ACHN (cell line): ENCODE data around the gene MSI1.

Experiments
- DNase-seq: peaks from one replicate; pipeline ENCODE4 v3.0.0-alpha.2; 2015
- in situ Hi-C: cut with HindIII; loops from 2 replicates; pipeline ENCODE4 v1.10.0; 2017; ENCODE audit warnings: low sequenced_read_pairs, low pct_ligation_motif_present, low pct_unique_long_range_greater_than_20kb

MSI1 gene

GRCh38 chr12:120368789-120369602, at the start of gene MSI1:
Gene MSI1, minus strand, starts transcription at chr12:120369164. Its CDS starts 73 bp downstream, at chr12:120369091.
- no peak for DNase-seq
- in situ Hi-C loops = no loop called here

DNA sequence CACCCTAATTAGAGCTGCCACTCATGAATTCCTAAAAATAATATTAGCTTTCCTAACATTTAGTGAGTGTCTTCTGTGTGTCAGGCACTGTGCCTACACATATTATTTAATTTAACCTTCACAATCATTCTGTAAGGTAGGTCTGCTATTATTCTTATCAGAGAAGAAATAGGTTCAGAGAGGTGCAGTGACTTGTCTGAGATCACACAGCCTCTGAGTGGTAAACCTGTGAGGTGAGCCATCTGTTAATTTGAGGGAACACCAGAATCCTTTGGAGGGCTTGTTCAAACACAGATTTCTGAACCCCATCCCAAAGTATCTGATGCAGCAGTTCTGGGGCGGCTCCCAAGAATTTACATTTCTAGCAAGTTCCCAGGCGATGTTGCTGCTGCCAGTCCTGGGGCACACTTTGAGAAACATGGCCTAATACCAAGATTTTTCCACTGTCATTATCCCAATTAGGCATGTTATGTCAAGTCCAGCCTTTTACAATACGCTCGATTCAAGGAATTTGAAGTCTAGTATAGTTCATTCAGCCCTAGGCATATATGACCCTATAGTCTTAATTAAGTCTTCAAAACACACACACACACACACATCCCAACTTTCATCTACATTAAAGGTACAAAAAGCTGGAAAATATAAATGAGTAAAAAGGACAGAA, 49.1 kb upstream of the MSI1 start:
- DNase-seq = no peak
- in situ Hi-C loops = no loop called here

GRCh38 chr12:120416490-120417216, 47.7 kb upstream of the MSI1 start:
- in situ Hi-C loops = no loop called here
- DNase-seq = no peak

- in situ Hi-C loops = no loop called here
- no peak for DNase-seq
These were observed 45.1 kb upstream of the MSI1 start for GRCh38 chr12:120413901-120414695.

DNA sequence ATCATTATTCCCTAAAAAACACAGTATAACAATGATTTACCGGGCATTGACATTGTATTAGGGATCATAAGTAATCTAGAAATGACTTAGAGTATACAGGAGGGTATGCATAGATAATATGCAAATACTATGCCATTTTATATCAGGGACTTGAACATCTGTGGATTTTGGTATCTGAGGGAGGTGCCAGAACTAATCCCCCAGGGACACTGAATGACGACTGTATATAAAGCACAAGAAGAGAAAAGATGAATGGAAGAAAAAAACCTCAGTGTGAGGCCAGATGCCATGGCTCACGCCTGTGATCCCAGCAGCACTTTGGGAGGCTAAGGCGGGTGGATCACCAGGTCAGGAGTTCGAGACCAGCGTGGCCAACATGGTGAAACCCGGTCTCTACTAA, 43.5 kb upstream of the MSI1 start:
- no peak for DNase-seq
- in situ Hi-C loops = no loop called here

DNA sequence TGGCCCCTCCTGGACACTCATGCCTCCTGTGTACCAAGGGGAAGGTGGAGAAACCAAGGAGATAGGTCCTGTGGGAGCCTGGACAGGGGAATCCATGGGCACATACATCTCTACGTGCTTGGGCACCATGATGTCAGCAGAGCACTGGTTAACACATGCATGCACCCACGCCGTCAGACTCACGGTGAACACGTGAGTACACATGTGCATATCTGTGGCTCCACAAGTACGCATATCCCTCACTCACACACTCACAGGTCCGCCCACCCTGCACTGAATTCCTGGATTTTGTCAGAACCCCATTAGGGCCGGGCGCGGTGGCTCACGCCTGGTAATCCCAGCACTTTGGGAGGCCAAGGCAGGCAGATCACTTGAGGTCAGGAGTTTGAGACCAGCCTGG, 39.8 kb upstream of the MSI1 start:
- in situ Hi-C loops = no loop called here
- no peak for DNase-seq

DNA sequence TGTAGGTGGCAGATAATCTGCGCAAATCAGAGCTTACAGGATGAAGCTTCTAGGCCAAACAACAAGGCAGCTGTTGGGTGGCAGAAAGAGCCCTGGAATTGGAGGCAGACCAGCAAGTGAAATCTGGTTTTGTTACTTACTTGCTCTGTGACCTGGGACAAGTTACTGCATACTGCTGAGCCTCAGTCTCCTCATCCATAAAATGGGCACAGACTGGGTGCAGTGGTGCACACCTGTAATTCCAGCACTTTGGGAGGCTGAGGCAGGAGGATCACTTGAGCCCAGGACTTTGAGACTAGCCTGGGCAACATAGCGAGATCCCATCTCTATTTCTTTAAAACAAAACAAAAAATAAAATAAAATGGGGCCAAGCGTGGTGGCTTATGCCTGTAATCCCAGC, 37.6 kb upstream of the MSI1 start:
- no peak for DNase-seq
- in situ Hi-C loops = no loop called here

DNA sequence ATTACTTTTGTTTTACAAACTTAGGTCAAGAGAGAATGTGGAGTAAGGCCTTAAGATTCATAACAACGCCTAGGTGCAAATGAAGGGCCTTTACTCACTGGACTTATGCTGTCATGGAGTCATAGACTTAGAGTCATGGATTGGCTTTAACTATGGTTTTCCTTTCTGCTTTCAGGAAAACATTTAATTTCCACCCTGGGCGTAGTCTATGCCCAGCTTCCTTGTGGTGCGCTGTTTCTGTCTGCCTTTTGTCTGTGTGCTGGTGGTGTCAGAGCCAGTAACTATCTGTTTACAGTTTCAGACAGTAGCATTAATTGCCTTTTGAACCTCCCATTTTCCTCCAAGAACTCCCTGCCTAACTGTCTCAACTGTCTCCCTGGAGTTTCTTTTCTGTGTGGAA, 37.1 kb upstream of the MSI1 start:
- no peak for DNase-seq
- in situ Hi-C loops = no loop called here

DNA sequence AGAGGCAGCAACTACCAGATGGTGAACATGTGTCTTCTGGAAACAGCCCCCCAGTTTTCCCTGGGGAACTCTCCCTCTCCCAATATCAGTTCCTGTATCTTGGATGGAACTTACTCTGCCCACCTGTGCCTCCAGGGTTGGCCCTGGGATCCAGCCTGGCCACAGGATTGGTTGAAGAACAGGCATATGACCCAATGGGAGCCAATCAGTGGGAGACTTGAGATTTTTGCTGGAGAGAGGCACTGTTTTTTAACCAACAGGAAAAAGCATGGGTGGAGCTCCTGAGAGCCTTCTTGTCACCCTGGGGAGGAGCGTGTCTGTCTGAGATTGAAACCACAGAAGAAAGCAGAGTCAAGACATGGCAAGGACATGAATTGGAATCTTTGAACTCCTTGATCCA, 35.3 kb upstream of the MSI1 start:
- no peak for DNase-seq
- in situ Hi-C loops = no loop called here

DNA sequence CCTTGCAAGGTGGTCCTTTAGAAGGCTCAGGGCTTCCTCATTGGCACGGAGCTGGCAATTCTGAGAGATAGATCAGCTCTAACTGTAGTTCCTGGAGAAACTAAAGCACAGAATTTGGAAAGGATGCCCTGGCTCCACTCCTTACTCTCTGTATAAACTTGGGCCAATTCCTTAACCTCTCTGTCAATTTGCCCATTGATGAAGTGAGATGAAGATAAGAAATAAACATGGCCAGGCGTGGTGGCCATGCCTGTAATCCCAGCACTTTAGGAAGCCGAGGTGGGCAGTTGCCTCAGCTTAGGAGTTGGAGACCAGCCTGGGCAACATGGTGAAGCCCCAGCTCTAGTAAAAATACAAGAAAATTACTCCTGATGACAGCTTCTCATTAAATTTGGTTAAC, 34.9 kb upstream of the MSI1 start:
- in situ Hi-C loops = no loop called here
- DNase-seq = no peak

- in situ Hi-C loops = no loop called here
- no peak for DNase-seq
These were observed 33.3 kb upstream of the MSI1 start for GRCh38 chr12:120402217-120402616.

DNA sequence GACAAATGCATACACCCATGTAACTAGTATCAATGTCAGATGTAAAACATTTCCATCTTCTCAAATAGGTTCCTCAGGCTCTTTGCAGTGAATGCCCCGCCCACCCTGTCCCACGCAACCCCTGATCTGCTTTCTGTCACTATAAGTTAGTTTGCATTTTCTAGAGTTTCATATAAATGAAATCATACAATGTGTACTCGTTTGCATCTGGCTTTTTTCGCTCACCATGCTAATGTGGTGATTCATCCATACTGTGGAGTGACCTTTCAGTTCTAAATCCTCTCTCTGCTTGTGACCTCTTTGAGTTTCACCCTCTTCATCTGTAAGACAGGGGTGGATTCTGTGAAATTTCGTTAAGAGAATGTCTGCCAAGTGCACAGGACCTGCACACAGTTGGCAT, 30.6 kb upstream of the MSI1 start:
- no peak for DNase-seq
- in situ Hi-C loops = no loop called here

- in situ Hi-C loops = no loop called here
- DNase-seq = no peak
These were observed 29.0 kb upstream of the MSI1 start for GRCh38 chr12:120397824-120398540.

DNA sequence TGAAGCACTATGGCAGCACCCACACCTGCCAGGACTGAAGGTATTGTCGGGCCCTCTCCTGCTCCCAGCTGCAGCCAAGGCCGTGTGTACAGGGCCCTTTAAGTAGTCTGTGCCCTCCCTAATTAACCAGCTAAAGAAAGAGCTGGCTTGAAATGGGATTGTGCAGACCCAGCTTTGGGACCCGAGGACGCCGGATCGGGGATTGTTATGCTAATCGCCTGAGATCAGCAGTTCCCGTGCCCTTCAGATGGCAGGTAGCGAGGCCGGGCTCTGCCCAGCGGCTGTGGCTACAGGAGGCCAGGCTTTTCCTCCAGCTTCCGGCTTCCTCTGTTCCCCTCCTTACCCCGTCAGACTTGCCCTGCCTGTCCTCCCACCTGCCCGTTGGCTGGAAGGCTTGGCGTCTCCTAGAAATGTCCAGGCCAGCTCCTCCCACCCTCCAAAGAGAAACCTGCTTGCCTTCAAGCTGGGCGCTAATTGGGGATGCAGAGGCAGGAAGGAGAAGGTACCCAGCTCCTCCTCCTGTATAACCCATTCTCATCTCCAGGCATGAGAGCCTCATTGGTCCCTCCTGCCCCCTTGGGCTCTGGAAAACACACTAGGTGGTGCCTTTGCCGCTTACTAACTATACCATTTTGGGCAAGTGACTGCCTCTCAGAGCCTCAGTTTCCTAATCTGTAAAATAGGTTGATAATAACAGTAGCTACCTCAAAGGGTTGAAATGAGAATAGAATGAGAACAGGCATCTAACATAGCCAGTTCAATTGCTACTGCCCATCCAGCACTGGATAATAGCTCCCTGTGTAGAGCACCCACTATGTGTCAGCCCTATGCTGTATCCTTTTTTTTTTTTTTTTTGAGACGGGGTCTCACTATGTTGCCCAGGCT, 25.8 kb upstream of the MSI1 start:
- DNase-seq = no peak
- in situ Hi-C loops = no loop called here

GRCh38 chr12:120390540-120391120, 21.7 kb upstream of the MSI1 start:
- no peak for DNase-seq
- in situ Hi-C loops = no loop called here

DNA sequence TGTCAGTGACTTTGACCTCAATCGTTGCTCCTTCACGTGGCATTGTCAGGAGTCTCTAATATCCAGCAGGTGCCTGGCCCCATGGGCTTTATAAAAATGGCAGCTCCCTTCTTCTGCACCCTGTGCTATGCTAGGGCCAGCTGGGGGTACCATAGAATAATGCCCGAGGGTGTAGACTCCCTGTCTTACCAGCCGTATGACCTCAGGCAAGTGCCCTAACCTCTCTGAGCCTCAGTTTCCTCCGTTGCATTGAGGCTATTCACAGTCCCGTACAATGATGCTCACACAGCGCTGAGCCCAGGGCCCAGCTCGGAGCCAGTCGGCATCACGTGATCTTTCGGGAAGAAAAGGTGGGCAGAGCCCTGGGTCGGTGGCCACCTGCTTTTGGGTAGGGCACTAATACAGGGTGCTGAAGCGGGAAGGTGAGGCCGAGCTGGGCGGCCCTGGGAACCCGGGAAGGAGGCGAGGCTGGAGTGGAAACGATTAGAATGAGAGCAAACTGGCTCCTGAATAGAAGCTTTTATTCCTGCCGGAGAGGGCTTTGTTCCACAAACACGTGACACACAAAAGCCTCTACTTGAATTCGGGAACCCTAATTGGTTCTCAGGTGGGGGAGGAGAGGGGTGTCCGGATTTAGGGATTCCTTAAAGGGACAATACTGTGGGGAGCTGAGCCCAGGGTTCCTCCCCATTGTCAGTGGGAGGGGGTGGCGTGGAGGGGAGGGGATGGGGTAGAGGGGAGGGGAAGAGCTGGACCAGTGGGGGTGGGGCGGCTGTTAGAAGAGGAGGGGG, 19.9 kb upstream of the MSI1 start:
- in situ Hi-C loops = no loop called here
- no peak for DNase-seq
